ENCODE data around the gene NREP.

DNA sequence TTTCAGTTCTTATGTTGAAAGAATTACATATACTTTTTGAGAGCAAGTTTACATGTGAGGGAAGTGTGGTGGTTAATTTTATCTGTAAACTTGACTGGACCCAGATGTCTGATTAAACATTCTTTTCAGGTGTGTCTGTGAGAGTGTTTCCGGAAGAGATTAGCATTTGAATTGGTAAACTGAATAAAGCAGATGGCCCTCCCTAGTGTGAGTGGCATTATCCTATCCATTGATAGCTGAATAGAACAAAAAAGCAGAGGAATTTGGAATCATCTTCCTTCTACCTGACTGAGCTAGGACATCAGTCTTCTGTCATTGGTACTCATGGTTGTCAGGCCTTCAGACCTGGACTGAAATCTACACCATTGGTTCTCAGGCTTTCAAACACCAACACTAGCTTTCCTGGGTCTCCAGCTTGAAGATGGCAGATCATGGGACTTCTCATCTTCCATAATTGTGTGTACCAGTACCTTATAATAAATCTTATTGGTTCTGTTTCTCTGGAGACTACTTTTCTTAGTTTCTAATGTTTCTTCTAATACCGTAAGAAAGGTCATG lies 36.6 kb downstream of the NREP start:
- no peak for TF ChIP-seq EZH2 (IDR thresholded peaks at IDR 0.05)
- TF ChIP-seq POLR2AphosphoS5 (IDR thresholded peaks at IDR 0.05; ENCODE audit: borderline replicate concordance, low read depth, low read length), result no peak
- TF ChIP-seq FOXP2 (optimal IDR thresholded peaks at IDR 0.05; ENCODE audit: control extremely low read depth, extremely low read length, insufficient read depth), result no peak

Measured in SK-N-MC (cell line).